A673 (cell line): ENCODE results near the gene CDK5RAP1.

Experiments used
- CTCF ChIP-seq: fragments of 300-800, 200-600 bp; sonication (generic); conservative IDR thresholded peaks from 2 replicates; pipeline ENCODE4 v1.5.1; 2017; ENCODE audit warnings: low read depth, mild to moderate bottlenecking, antibody characterized with exemption, low read length, moderate library complexity, mixed read lengths
- EZH2 ChIP-seq: fragments of 200-600 bp; sonication (generic); IDR thresholded peaks from 2 replicates; pipeline ENCODE4 v1.6.1; 2017; ENCODE audit warnings: borderline replicate concordance, low read depth, mild to moderate bottlenecking, mixed read lengths, antibody characterized with exemption, low read length; ENCODE audit not compliant: poor library complexity, severe bottlenecking

- TF ChIP-seq CTCF (no peak), EZH2 (no peak)
Measured at GRCh38 chr20:33337119-33337518, 64.2 kb downstream of the CDK5RAP1 start.
